ENCODE measurements around the gene TK1.

Gene TK1

DNA sequence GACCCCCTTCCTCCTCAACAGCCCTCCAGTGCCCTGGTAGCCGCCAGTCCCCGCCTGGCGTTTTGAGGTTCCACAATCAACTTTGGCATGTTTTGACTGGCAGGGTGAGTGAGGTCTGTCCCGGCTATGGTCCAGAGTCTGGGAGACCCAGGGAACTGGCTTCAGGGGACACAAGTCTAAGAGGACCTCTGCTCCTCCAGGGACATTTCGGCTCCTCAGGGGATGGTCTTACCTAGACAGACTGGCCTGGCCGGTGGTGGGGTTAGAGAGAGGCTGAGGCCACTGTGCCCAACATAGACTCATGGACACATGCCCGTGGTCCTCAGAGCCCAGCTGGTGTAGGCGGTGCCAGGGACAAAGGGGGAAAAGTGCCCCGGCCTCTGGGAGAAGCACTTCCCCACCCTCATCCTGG is 54.1 kb downstream of the TK1 start:
- DNase-seq: no peak

DNA sequence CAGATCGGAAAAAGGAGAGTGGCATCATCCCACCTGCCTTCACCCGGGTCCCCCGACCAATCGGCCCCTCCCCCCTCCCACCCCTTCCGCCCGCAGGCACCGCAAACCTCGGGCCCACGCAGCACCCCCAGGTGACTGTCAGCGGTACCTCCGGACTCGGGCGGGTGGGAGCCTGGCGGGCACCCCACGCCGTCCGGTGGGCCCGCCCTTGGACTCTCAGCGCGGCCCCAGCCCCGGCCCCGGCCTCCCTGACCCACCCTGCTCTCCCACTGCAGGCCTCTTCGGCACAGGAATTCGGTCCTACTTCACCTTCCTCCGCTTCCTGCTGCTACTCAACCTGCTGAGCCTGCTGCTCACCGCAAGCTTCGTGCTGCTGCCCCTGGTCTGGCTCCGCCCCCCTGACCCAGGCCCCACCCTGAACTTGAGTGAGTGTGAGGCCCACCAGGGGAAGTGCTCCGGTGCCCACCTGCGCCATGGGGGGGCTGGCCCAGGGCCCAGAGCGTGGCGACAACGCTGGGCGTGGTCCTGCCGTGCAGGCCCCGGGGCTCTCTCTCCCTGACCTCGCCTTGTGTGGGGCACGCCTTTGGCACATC is 54.7 kb downstream of the TK1 start:
- peak; percentile 62 for DNase-seq

DNA sequence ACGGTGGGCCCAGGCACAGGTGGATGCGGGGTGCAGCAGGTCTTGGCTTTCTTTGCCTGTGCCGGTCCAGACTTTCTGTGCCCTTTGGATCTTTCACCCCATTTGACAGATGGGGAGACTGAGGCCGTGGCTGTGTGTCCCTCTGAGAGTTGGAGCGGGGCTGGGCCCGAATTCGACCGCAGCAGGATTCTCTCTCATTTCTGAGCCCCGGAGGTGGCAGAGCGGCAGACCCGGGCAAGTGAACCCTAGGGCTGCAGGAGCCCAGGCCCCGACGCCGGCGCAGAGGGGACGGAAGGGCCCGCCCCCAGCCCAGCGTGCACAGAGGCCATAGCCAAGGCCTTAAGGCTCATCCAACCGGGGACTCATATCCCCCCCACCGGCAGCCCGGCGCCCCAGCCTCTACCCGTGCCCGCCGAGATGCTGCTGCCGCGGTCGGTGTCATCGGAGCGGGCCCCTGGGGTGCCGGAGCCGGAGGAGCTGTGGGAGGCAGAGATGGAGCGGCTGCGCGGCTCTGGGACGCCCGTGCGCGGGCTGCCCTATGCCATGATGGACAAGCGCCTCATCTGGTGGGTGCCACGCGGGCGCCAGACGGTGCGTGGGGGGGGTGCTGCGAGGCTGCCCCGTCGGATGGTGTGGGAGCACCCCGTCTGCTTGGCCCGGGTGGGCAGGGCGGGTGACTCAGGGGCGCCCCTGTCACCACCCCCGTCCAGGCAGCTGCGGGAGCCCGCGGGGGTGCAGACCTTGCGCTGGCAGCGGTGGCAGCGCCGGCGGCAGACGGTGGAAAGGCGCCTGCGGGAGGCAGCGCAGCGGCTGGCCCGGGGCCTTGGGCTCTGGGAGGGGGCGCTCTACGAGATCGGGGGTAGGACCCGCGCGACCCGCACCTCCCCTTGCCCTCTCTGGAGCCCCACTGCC is 55.4 kb downstream of the TK1 start:
- no peak for DNase-seq

DNA sequence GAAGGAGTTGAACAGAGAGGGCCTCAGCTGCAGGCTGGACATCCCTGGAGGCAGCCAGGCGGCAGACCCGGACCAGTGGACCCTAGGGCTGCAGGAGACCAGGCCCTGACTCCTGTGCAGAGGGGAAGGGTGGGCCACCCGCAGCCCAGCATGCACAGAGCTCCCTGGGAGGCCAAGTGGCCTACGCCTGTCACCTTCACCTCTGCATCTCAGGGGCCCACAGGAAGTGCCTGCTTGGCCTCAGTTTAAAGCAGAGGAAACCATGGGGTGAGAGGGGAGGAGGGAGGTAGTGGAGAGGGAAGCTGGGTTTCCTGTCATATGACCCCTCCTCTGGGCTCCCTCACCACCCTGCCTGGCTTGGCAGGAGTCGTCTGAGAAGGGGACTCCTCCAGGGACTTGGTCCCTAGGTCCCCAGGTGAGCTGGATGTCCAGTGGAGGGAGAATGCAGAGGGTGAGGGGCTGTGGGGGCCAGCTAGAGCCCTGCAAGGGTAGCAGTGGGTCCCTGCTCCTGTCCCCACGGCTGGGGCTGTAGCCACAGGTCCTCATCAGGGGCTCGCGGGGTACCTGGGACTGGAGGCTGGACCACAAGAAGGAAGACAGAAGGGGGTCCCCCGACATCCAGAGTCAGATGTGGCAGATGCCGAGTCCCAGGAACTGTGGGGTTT is 56.3 kb downstream of the TK1 start, which contains the start of gene TMC8:
TSS of gene TMC8 (plus strand) at position 335 of the 665 bp plus-strand sequence. CDS start 818 bp downstream, outside the sequence.
- peak; percentile 92 for DNase-seq

DNA sequence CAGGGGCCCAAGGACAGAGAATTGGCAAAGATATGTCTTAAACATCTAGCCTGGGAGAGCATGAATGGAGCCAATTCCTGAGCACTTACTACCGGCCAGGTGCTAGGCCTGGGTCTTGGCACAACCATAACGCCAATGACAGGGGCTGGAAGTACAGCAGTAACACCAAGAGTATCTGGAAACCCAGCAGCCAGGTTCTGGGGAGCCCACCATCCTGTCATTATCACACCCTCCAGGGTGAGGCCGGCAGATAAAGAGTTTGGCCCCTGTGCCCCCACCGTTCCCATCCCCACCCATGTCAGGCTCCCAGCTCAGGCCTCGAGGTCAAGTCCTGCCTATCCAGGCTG is 56.8 kb downstream of the TK1 start:
- no peak for DNase-seq

DNA sequence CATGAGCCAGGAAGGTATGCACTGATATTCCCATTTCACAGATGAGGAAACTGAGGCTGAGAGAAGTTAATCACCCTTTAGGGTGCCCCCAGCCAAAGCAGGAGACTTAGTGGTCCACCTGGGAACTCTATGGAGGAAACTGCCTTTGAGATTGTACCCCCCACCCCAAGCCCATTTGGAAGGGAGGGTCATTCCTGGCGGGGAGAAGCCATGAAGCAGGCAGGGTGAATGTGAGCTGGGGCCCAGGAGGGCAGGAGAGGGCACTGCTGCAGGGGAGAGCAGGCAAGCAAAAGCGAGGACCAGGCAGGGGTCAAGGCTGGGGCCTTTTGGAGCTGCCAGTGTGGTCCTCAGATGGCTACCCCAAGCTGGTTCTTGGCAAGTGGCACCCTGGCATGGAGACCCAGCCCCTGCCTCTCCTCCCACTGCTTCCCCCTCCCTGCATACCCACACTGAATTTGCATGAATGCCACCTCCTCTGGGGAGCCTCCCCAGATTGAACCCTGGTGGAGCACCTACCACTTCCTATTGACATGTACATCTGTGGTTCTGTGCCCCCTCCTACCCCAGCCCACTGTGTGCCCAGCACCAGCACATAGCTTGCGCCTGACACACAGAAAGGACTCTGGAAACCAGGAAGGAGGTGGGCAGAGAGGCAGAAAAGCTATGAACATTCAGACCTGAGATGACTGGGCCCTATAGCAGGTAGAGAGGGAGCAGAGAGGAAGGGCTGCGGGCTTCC is 57.3 kb downstream of the TK1 start:
- DNase-seq: peak; percentile 56

DNA sequence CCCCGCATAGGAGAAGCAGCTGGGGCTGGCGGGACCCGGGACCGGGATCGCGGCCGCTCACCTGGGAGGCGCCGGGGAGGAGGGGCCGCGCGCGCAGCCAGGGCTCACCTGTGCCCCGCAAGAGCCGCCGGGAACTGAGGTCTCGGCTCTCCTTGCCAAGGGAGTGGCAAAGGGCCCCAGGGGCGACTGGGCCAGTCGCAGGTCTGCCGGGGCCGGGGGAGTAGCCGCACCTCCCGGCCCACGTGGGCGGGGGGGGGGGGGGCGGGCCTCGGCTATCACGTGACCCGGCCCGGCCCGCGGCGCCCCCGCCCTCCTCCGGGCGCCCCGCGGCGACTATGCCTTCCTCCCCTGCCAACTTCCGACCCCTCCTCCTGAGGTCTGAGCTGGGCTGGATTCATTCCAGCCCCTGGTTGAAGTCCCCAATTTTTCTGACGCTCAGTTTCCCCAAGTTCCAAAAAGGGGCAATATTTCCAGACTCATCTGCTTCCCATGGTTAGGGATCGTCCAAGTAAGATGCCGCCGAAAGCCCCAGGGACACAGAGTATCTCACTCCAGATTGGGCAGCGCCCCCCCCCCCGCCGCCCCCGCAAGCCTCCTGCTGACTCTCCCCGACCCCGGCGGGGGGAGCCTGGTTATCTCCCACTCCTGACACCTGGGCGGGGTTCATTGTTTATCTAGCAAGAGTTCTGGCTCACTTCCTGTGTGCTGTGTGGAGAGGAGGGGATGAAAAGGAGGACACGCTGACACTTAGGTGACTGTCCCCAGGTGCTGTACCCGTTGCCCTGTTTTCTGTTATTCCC is 58.1 kb downstream of the TK1 start, which contains the start of gene TMC6:
TSS of gene TMC6 (minus strand) at position 205 of the 800 bp plus-strand sequence. CDS start 1,923 bp downstream, outside the sequence.
- peak; percentile 80 for DNase-seq

DNA sequence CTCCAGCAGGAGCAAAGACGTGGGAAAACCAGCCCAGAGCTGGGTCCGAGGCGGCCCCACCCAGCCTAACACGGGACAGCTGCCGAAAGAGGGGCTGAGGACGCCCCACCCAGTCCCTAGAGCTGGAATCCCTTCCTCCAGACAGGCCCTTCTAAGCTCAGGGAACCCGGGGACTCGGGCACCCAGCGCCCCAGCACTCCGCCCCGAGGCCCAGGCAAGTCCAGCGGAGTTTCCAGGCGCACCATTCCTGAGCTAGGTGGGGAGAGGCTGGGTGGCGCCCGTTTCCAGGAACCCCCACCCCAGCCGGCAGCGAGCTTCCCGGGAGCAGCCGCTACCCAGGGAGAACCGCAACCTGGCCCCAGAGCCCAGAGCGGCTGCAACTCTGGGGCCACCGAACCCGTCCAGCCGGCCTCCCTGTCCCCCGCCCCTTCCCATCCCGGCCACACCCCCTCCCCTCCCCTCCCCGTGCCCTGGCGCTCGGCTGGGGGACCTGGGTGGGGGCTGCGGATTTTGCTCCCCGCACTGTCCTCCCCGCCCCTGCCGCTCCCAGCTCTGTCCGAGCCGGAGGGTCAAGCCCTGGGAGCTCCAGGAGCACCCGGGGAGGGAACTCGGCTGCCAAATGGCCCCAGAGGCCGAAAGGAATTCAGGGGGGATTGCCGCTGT is 58.8 kb downstream of the TK1 start:
- no peak for DNase-seq

DNA sequence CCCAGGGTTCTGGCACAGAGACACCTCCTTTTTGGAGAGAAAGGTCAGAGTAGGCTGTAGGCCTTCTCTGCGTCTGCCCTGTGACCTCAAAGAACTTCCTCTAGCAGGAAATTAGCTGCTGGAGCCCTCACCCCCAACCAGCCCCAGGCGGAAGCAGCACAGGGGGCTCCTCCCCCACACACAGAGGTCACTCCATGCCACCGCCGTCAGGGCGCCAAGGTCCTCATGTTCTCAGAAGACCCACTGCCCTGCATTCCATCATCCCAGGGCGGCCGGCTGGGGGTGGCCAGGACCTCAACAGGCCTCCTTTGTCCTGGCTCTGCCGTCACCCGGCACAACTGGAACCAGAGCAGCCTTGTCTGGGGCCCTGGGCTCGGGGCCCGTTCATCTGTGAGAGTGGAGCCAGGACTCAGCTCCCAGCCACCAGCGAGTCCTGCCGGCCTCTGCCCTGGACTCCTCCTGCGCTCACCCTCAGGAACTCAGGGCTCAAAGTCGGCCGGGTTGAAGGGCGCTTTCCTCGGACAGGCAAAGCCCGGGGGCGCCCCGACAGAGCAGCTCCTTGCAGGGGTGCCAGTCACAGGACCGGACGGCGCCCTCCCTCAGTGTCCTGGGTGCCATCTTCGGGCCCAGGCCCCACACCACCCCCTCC is 59.5 kb downstream of the TK1 start:
- DNase-seq: peak; percentile 72

DNA sequence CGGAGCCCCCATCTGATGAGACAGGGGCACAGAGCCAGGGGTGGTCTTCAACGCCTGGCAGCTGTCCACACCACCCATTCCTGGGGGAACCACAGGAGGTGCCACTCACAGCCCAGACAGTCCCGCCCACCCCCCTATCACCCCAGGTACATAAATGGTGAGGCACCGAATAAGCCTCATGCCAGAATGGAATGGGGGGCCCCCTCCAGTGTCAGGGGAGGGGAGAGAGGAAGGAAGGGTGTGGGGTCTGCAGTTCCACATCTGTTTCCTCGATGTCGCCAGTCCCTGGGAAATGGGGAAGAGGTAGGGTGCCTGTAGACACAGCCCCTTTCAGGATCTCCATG is 60.0 kb downstream of the TK1 start:
- DNase-seq: no peak

DNA sequence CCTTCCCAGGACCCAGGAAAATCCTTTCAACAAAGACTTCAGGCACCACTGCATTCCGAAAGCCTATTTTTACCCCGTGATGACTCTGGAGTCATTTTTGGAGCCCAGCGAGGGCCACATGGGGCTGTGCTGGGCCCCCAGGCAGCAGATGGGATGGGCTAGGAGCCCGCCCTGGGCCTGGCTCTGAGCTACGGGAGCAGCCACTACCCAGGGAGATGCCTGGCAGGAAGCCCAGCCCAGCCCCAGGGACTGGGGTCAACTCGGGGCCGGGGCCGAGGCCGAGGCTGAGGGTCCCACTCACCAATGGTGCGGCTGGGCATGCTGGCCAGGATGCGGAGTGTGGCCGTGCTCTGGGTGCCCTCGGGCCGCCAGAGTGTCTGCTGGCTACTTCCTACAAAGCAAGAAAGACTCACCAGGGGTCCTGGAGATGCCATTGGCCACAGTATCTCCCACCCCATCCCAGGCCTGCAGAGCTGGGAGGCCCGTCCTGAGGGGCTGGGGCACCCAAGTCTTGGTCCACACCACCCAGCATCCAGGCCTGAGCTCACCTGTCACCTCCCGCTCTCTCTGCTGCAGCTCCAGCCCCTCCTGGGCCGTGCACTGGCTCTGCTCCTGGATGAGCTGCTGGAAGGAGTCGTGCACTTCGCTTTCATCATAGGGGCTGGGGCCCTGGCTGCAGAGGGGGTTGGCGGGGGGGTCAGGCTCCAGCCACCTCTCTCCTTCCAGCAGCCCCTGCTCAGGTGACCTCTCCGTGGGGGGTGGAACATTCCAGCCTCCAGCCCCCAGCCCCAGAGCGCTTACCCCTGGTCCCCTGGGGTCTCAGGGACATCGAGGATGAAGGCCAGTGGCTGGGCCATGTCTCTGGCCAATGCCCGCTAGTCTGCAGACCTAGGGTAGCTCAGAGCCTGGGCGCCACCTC is 60.6 kb downstream of the TK1 start:
- no peak for DNase-seq

DNA sequence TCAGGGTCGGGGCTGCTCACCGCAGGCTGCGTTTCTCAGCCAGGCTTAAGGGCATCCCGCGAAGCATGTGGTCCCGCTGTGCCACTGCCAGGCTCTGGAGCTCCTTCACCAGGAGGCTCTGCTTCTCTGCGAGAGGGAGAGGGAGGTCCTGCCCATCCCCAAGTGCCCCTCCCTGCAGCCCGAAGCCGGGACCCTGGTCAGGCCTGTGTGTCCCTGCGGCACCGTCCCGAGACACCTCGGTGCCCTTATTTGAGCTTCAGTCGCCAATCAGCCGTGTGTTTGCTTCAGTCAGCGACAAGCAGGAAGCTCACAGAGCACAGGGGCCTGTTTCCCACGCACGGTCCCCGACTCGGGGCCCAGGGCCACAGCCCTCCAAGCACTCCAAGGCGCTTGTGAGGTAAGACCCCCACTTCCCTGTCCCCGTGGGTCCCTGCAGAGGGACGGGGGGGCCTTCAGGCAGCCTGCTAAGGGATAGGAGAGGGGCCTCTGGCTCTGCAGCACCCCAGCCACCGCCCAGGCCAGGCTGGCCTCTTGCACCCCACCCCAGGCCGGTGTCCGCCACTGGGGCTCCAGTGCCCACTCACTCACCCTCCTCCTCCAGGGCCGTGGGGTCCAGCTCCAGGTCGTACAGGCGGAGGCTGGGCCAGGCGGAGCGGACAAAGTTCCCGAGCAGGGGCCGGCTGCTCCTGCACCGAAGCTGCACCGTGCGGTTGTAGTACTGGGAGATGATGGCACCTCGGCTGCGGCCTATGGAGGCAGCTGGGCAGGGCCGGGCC is 61.5 kb downstream of the TK1 start:
- no peak for DNase-seq

DNA sequence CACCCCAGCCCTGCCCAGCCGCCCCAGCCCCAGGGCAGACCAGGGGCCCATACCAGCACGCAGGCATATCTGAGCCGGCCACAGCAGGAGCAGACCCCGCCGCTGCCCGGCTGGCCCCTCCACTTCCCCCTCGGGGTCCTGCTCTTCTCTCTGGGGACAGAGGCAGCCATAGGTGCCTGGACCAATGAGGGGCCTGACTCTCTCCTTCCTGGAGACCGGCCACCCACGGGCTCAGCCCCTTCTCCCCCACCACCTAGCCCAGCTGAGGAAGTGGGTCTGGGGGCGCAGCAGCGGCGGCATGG is 62.1 kb downstream of the TK1 start:
- DNase-seq: no peak

Data from central memory CD4-positive, alpha-beta T cell (primary cell).